Activated CD4-positive, alpha-beta T cell treated with anti-CD3 and anti-CD28 coated beads for 4 hours (primary cell): Measurements from ENCODE around the gene HOXA13.
A peak's percentile ranks its signal among the peaks of the same experiment; 100 is the strongest.

Experiments used
- DNase-seq, 2 donors: peaks; one replicate each; pipeline ENCODE4 v3.0.0-alpha.2; 2020

The HOXA13 gene

GRCh38 chr7:27169658-27170425, 30.0 kb downstream of the HOXA13 start:
- no peak for DNase-seq

GRCh38 chr7:27168265-27168947, 31.5 kb downstream of the HOXA13 start:
- no peak for DNase-seq

GRCh38 chr7:27167916-27168264, 32.0 kb downstream of the HOXA13 start:
- no peak for DNase-seq

GRCh38 chr7:27166531-27167505, 33.1 kb downstream of the HOXA13 start:
- DNase-seq = no peak

GRCh38 chr7:27165996-27166530, 33.8 kb downstream of the HOXA13 start:
- DNase-seq = no peak

- no peak for DNase-seq
Observed at GRCh38 chr7:27165089-27165995, 34.5 kb downstream of the HOXA13 start, which contains the start of gene HOXA9. Gene HOXA9, minus strand, starts transcription at chr7:27165537. Its CDS starts 80 bp downstream, at chr7:27165457.

GRCh38 chr7:27164367-27165088, 35.4 kb downstream of the HOXA13 start:
- no peak for DNase-seq

- no peak for DNase-seq
Observed at GRCh38 chr7:27164045-27164366, 35.9 kb downstream of the HOXA13 start.

- DNase-seq = no peak
Observed at GRCh38 chr7:27163288-27164044, 36.4 kb downstream of the HOXA13 start.

- DNase-seq = no peak
Observed at GRCh38 chr7:27162561-27163287, 37.2 kb downstream of the HOXA13 start.

- no peak for DNase-seq
Observed at GRCh38 chr7:27161721-27162560, 38.0 kb downstream of the HOXA13 start.

GRCh38 chr7:27161214-27161720, 38.6 kb downstream of the HOXA13 start:
- DNase-seq = no peak

GRCh38 chr7:27160546-27161213, 39.2 kb downstream of the HOXA13 start:
- peak; percentile 85 to 88 for DNase-seq

GRCh38 chr7:27160145-27160545, 39.7 kb downstream of the HOXA13 start:
- no peak for DNase-seq

- DNase-seq = no peak
Observed at GRCh38 chr7:27159266-27160144, 40.4 kb downstream of the HOXA13 start.

GRCh38 chr7:27158436-27159265, 41.2 kb downstream of the HOXA13 start:
- DNase-seq = no peak
